K562 (cell line): ENCODE data around the gene AP2S1. TPM values are rescaled to one million over a fixed set of nuclear protein-coding genes. Genes with fewer than 3 reads are reported as not detected.
A peak's percentile ranks its signal among the peaks of the same experiment; 100 is the strongest.

Experiments
- ARNT ChIP-seq, 2 experiments: fragments of 450-650 bp; IDR thresholded peaks; 2 replicates each; pipeline ENCODE4 v1.6.1; 2016; ENCODE audit warnings: mild to moderate bottlenecking in 1 of 2
- NBN ChIP-seq: fragments of 450-650 bp; IDR thresholded peaks from 2 replicates; pipeline ENCODE4 v1.6.1; 2016; ENCODE audit warnings: low read depth, mild to moderate bottlenecking
- NR2C1 ChIP-seq, 2 experiments: fragments of 450-650 bp; IDR thresholded peaks; 2 replicates each; pipeline ENCODE4 v1.6.1; 2017; ENCODE audit warnings: mild to moderate bottlenecking in 2 of 2, antibody characterized with exemption in 1 of 2, inconsistent platforms in 1 of 2, missing compliant biosample characterization in 1 of 2, missing genetic modification characterization in 1 of 2
- NR2F6 ChIP-seq: fragments of 450-650 bp; formaldehyde crosslinking; IDR thresholded peaks from 2 replicates; pipeline ENCODE4 v1.4.0; 2020; ENCODE audit warnings: mild to moderate bottlenecking
- PURB ChIP-seq: sonication (generic); formaldehyde crosslinking; IDR thresholded peaks from 2 replicates; pipeline ENCODE4 v1.9.0; 2021; ENCODE audit warnings: low read depth, mild to moderate bottlenecking, missing genetic modification reagents
- RAD51 ChIP-seq: fragments of 450-650 bp; IDR thresholded peaks from 2 replicates; pipeline ENCODE4 v1.7.1; 2016; ENCODE audit warnings: low read depth, mild to moderate bottlenecking, borderline replicate concordance
- RBM15 ChIP-seq: fragments of 200-400 bp; formaldehyde crosslinking; IDR thresholded peaks from 2 replicates; pipeline ENCODE4 v1.6.1; 2018; ENCODE audit warnings: mild to moderate bottlenecking, low read length, moderate library complexity; ENCODE audit not compliant: insufficient read depth
- SRSF7 ChIP-seq: fragments of 200-400 bp; formaldehyde crosslinking; optimal IDR thresholded peaks from 2 replicates; pipeline ENCODE3; 2017; ENCODE audit warnings: mild to moderate bottlenecking, low read depth, low read length
- XRCC4 ChIP-seq: IDR thresholded peaks from one replicate; pipeline ENCODE4 v1.6.1; 2011; ENCODE audit not compliant: insufficient read depth, insufficient read length; ENCODE audit errors: extremely low read depth
- ZFX ChIP-seq: sonication (generic); formaldehyde crosslinking; IDR thresholded peaks from 2 replicates; pipeline ENCODE4 v1.8.0; 2022; ENCODE audit warnings: mild to moderate bottlenecking, missing genetic modification reagents, moderate library complexity
- ZNF134 ChIP-seq: fragments of 250-450 bp; sonication (Bioruptor Pico); conservative IDR thresholded peaks from 2 replicates; pipeline ENCODE4 v1.4.0; 2020
- ZNF444 ChIP-seq: fragments of 250-450 bp; sonication (Bioruptor Pico); IDR thresholded peaks from 2 replicates; pipeline ENCODE4 v1.4.0; 2020; ENCODE audit warnings: mild to moderate bottlenecking, moderate library complexity
- ZNF507 ChIP-seq: conservative IDR thresholded peaks from 2 replicates; pipeline ENCODE4 v1.6.1; 2017; ENCODE audit warnings: missing genetic modification characterization, missing compliant biosample characterization
- polyA plus RNA-seq, 8 experiments: library from polyadenylated mRNA; depleted of rRNA in 4 of 8; stranded (reverse) in 5 of 8; unstranded in 3 of 8; fragments of >200 nt; fragmentation: Nextera tagmentation in 2 of 8; fragmentation: Illumina TruSeq in 1 of 8; extraction: Ambion mirVana in 2 of 8; extraction: Trizol in 1 of 8; gene quantifications; 2 replicates each; pipeline versions ENCODE4 v1.2.1 to v1.2.3, GENCODE V29; 2011 to 2014; ENCODE audit warnings: inconsistent platforms in 1 of 8, missing spikeins in 1 of 8
- total RNA-seq, 7 experiments: library from RNA; depleted of rRNA in 6 of 7; stranded (reverse); fragments of >200 nt in 6 of 7; fragmentation: Illumina TruSeq in 2 of 7; extraction: Trizol in 2 of 7; gene quantifications; 2 replicates each; pipeline versions ENCODE4 v1.2.1 to v1.2.3, GENCODE V29; 2011 to 2021; ENCODE audit warnings: low replicate concordance in 1 of 7
- TF ChIP-seq, protein P1 (sequence below): fragments of 200-800 bp; sonication (Bioruptor generic); IDR thresholded peaks from 2 replicates; pipeline ENCODE4 v1.6.1; 2017; ENCODE audit warnings: missing genetic modification characterization, missing compliant biosample characterization
- TF ChIP-seq, protein P2 (sequence below): fragments of 250-450 bp; sonication (Bioruptor Pico); IDR thresholded peaks from 2 replicates; pipeline ENCODE4 v1.8.0; 2021; ENCODE audit warnings: moderate library complexity, mild to moderate bottlenecking, inconsistent platforms
- TF ChIP-seq, protein P3 (sequence below): sonication (generic); formaldehyde crosslinking; IDR thresholded peaks from 2 replicates; pipeline ENCODE4 v1.8.0; 2022; ENCODE audit warnings: mild to moderate bottlenecking, missing genetic modification reagents
- TF ChIP-seq, protein P4 (sequence below), 2 experiments: fragments of 450-650 bp; formaldehyde crosslinking in 1 of 2; IDR thresholded peaks; 2 replicates each; pipeline versions ENCODE4 v1.4.0 to v1.6.1; 2014 to 2020; ENCODE audit warnings: mild to moderate bottlenecking in 2 of 2, borderline replicate concordance in 1 of 2, low read depth in 1 of 2

The AP2S1 gene
- total and polyA plus RNA-seq, 9 of the 15 experiments (the other 6 are each of a cell fraction or from before 2014, with no cell fraction given) = 32.4 to 294 (median 136) TPM

DNA sequence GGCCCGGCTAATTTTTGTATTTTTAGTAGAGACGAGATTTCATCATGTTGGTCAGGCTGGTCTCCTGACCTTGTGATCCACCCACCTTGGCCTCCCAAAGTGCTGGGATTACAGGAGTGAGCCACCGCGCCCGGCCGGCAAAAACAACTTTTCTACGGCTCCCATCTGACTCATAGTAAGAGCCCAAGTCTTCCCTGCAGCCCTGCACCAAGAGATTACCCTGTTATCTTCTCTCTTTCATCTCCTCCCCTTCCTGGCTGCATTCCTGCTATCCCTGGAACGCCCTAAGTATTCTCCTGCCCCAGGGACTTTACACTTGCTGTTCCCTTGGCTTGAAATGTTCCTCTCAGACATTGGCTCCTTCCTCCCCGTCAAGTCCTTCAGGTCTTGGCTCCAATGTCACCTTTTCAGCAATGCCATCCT lies 6.6 kb downstream of the AP2S1 start (continued):
- TF ChIP-seq, protein P1, sequence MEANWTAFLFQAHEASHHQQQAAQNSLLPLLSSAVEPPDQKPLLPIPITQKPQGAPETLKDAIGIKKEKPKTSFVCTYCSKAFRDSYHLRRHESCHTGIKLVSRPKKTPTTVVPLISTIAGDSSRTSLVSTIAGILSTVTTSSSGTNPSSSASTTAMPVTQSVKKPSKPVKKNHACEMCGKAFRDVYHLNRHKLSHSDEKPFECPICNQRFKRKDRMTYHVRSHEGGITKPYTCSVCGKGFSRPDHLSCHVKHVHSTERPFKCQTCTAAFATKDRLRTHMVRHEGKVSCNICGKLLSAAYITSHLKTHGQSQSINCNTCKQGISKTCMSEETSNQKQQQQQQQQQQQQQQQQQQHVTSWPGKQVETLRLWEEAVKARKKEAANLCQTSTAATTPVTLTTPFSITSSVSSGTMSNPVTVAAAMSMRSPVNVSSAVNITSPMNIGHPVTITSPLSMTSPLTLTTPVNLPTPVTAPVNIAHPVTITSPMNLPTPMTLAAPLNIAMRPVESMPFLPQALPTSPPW (CRISPR knock-in tag) = peak; percentile 42; the same call in 1 of the 2 replicates
- TF ChIP-seq SRSF7 (no peak), ARNT (IDR thresholded peaks at IDR 0.05) (peak; percentile 51 to 55; a peak in 1 of 4 replicates), NBN (no peak; the same call in none of the 2 replicates), PURB (CRISPR knock-in tag) (no peak), RBM15 (no peak), RAD51 (no peak), NR2C1 (IDR thresholded peaks at IDR 0.05) (no peak), NR2C1 (tag; IDR thresholded peaks at IDR 0.05) (no peak; the same call in none of the 2 replicates), ZNF444 (CRISPR knock-in tag) (no peak), NR2F6 (CRISPR knock-in tag) (no peak), ZNF507 (tag) (no peak), ZFX (CRISPR knock-in tag) (no peak), ZNF134 (CRISPR knock-in tag) (no peak), XRCC4 (no peak)
- TF ChIP-seq, protein P2, sequence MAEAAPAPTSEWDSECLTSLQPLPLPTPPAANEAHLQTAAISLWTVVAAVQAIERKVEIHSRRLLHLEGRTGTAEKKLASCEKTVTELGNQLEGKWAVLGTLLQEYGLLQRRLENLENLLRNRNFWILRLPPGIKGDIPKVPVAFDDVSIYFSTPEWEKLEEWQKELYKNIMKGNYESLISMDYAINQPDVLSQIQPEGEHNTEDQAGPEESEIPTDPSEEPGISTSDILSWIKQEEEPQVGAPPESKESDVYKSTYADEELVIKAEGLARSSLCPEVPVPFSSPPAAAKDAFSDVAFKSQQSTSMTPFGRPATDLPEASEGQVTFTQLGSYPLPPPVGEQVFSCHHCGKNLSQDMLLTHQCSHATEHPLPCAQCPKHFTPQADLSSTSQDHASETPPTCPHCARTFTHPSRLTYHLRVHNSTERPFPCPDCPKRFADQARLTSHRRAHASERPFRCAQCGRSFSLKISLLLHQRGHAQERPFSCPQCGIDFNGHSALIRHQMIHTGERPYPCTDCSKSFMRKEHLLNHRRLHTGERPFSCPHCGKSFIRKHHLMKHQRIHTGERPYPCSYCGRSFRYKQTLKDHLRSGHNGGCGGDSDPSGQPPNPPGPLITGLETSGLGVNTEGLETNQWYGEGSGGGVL (CRISPR knock-in tag) = no peak
- TF ChIP-seq, protein P3, sequence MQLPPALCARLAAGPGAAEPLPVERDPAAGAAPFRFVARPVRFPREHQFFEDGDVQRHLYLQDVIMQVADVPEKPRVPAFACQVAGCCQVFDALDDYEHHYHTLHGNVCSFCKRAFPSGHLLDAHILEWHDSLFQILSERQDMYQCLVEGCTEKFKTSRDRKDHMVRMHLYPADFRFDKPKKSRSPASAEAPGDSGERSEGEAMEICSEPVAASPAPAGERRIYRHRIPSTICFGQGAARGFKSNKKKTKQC (CRISPR knock-in tag) = no peak
- TF ChIP-seq, protein P4, sequence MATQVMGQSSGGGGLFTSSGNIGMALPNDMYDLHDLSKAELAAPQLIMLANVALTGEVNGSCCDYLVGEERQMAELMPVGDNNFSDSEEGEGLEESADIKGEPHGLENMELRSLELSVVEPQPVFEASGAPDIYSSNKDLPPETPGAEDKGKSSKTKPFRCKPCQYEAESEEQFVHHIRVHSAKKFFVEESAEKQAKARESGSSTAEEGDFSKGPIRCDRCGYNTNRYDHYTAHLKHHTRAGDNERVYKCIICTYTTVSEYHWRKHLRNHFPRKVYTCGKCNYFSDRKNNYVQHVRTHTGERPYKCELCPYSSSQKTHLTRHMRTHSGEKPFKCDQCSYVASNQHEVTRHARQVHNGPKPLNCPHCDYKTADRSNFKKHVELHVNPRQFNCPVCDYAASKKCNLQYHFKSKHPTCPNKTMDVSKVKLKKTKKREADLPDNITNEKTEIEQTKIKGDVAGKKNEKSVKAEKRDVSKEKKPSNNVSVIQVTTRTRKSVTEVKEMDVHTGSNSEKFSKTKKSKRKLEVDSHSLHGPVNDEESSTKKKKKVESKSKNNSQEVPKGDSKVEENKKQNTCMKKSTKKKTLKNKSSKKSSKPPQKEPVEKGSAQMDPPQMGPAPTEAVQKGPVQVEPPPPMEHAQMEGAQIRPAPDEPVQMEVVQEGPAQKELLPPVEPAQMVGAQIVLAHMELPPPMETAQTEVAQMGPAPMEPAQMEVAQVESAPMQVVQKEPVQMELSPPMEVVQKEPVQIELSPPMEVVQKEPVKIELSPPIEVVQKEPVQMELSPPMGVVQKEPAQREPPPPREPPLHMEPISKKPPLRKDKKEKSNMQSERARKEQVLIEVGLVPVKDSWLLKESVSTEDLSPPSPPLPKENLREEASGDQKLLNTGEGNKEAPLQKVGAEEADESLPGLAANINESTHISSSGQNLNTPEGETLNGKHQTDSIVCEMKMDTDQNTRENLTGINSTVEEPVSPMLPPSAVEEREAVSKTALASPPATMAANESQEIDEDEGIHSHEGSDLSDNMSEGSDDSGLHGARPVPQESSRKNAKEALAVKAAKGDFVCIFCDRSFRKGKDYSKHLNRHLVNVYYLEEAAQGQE (IDR thresholded peaks at IDR 0.05; ENCODE audit: borderline replicate concordance) = peak; percentile 61
- TF ChIP-seq, protein P4 (CRISPR knock-in tag; IDR thresholded peaks at IDR 0.05; ENCODE audit: low read depth) = no peak
